GM18951 (cell line): ENCODE results near the gene ZNF576.
A peak's percentile ranks its signal among the peaks of the same experiment; 100 is the strongest.

Source experiments
- POLR2A ChIP-seq: IDR thresholded peaks from 4 replicates; pipeline ENCODE4 v1.6.1; 2011; ENCODE audit warnings: mild to moderate bottlenecking; ENCODE audit not compliant: insufficient read length, insufficient read depth; ENCODE audit errors: extremely low read depth
- in situ Hi-C: fragments of 300-500 bp; cut with MboI; formaldehyde crosslinking; loops from one replicate; pipeline ENCODE4 v1.12.0; 2022; ENCODE audit warnings: low sequenced_read_pairs, mixed read lengths, inconsistent platforms; ENCODE audit not compliant: unreplicated experiment

Gene ZNF576

DNA sequence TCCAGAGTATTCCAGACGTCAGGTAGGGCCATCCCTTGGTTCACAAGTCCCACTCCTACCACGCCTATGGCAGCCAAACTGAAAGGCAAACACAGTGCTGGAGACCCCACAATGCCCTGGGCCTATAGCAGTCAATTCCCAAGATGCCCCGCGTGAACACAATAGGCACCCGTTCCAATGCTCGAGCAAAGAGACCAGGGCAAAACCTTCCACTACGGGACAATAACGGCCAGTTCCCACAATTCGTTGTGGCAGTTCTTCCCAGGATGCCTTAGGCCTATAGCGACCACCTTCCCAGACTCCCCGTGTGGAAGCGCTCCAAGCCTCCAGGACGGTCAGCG is 22.5 kb downstream of the ZNF576 start:
- in situ Hi-C loops: no loop called here
- TF ChIP-seq POLR2A: no peak

DNA sequence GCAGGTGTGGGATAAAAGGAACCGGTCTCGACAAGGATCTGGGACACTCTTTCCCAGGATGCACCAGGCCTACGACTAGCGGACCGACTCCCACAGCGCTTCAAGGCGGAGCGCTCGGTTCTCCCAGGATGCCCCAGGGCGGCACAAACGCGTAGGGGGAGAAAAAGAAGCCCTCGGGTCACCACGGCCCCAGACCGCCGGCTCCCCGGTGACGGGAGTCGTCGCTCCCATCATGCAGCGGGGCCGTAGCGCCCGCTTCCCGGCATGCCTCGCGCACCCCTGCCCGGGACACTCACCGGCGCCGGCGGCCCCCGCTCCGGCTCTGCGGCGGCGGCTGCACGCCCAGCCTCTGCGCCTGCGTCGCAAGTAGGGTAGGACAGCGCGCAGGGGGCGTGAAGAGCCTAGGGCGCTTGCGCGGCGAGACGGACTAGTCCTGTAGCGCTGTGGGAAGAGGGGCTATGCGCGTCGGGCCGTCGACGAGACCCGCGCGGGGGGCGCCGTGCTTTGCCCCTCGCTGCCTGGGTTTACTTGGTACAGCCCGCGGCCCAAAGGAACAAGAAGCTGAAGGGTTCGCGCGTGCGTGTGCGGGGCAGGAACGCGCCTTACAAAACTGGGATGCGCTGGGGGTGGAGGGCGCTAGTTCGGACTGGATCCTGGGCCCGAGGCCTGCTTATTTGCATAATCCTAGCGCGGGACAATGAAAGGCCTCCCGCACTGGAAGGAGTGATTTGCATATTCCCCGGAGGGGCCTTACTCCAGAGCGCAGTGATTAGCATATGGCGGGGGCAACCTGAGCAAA is 23.1 kb downstream of the ZNF576 start, which contains the start of gene ZNF428:
Gene ZNF428, minus strand, starts transcription at position 368 of the 799 bp plus-strand sequence. CDS start 5,325 bp downstream, outside the sequence.
- peak; percentile 91 for TF ChIP-seq POLR2A
- in situ Hi-C loops: no loop called here

DNA sequence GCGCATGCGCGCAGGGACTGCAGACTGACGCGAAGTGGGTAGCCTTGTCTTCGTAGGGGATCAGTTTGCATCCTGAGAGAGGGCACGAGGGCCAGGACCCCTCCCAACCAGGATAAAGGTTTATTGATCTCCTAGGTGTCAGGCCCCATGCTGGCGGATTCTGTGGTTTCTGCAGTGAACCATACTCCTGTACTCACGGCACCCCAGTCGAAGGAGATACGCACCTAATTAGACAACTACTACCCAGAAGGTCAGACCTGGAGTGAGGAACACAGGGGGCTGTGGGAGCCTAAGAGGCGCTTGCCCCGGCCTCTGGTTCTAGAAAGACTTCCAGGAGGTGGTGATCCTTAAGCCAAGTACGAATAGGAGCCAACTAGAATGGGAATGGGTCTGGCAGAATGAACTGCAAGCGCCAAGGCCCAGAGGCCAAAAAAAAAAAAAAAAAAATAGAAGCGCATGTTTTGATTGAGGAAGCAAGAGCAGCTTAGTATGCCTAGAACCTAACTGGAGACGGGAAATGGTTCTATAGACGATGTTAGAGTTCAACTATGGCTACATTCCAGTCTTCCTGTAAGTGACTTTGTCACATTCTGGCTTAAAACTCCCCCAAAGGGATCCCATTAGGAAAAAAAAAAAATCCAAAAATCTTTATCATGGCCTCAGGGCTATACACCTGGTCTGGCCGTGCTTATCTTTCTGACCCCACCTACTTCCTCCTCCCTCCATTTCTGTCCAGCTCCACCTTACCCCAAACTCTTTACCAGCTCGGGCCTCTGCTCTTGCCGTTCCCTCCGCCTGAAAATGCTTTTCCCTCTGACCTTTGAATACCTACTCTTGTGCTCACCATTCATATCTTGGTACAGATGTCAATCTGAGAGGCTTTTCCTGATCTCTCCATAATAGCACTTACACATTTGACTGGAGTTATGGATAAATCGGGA is 23.9 kb downstream of the ZNF576 start:
- in situ Hi-C loops: no loop called here
- no peak for TF ChIP-seq POLR2A

DNA sequence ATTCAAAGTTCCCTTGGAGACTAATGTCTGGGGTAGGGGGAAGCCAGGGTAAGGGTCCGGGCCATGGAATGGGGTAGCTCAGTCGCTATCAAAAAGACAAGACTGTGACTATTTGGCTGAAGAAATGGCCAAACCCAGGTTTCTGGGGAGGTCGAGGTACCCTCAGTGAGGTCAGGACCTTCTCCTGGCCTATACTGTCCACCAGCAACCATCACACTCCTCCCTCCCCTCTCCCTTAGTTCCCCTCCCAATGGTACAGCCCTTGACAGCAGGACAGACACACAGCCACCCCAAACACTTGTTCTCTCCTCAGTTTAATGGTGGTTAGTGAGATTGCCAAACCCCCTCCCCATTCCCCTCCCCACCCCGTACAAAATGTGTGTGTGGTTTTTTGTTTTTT is 25.7 kb downstream of the ZNF576 start:
- in situ Hi-C loops: no loop called here
- TF ChIP-seq POLR2A: no peak

DNA sequence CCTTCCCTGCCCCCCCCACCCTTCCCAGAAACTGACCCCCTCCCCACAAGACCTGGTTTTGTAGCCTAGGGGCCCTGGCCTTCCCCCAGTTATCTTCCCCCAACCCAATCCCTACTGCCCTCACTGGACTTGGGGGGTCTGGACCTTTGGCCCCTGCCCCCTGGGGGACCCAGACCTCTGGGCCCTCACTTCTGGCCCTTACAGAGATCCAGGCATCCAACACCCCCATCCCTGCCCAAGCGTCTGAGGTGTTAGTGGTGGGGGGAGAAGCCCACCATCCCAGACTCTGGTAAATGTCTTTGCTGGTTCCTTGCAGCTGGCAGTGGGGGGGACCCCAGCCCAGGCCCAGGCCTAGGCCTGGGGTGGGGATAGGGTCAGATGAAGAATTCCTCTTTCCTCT is 26.6 kb downstream of the ZNF576 start:
- TF ChIP-seq POLR2A: no peak
- in situ Hi-C loops: no loop called here

GRCh38 chr19:43623889-43624670 is 27.7 kb downstream of the ZNF576 start:
- no peak for TF ChIP-seq POLR2A
- in situ Hi-C loops: no loop called here

DNA sequence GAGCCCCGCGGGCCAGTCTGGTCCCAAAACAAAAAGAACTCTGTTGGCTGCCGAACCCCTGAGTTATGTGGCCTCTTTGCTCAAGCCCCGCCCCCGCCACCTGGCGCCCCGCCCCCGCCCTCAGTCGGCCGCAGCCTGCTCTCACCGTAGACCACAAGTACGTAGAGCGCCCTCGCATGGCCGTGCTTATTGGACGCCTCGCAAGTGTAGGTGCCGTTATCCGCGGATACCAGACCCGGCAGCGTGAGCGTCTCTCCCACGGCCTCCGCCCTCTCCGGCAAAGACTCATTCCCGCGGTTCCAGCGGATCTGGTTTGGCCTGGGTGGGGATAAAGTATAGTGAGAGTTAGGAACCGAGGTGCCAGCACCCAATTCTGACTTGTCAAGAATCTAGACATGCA is 28.5 kb downstream of the ZNF576 start:
- no peak for TF ChIP-seq POLR2A

DNA sequence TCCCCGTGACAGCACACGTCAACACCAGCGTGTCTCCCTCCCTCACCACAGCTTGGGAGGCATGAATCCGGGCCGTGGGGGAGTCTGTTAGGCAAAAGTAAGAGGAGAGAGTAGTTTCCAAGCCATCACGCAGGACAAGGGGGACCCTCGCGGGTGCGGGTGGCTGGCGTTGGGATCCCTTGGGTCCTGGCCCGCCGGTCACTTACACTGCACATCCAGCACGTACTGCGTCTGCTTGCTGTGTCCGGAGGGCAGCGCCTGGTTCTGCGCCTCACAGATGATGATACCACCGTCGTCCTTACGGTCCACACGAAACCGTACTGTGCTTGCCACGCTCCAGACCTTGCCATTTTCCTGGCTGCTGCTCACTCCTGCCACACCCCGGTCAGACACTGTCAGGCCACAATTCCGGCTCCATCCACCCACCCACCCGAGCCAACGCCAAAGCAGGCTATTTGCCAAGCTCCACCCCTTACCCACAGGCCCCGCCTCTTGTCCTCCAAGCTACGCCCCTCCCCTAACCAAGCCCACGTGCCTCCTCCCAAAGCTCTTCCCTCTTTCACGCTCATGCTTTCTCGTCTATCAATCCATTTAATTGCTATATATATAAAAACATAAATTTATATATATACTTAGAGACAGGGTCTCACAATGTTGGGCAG is 29.7 kb downstream of the ZNF576 start:
- in situ Hi-C loops: no loop called here
- TF ChIP-seq POLR2A: no peak

More for the DNA sequence above, 28.5 kb downstream of the ZNF576 start:
- in situ Hi-C loops: no loop called here

GRCh38 chr19:43626838-43627237 is 30.4 kb downstream of the ZNF576 start:
- no peak for TF ChIP-seq POLR2A
- in situ Hi-C loops: no loop called here

DNA sequence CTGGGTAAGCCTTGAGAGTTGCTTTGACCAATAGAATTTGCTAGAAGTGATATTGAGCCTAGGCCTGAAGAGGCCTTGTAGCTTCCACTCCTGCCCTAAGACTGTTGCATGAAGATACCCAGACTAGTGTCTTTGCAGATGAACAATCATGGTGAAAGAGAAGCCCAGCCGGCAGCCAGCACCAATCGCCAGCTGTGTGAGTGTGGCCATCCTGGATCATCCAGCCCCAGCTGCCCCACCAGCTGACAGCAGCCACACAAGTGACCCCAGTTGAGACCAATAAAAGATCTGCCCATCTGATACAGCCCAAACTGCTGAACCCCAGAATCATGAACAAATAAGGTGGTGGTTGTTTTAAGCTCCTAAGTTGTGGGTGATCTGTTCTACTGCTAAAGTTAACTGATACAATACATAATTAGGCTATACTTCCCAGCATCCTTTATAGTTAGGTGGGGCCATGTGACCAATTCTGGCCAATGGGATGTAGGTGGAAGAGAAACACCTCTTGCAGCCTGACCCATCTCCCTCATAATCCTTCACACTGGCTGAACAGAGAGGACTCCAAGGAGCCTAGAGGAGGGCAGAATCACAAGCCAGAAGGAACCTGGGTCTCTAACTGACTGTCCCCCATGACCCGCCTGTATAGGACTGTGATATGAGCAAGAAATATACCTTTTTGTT is 32.4 kb downstream of the ZNF576 start:
- in situ Hi-C loops: no loop called here
- no peak for TF ChIP-seq POLR2A

DNA sequence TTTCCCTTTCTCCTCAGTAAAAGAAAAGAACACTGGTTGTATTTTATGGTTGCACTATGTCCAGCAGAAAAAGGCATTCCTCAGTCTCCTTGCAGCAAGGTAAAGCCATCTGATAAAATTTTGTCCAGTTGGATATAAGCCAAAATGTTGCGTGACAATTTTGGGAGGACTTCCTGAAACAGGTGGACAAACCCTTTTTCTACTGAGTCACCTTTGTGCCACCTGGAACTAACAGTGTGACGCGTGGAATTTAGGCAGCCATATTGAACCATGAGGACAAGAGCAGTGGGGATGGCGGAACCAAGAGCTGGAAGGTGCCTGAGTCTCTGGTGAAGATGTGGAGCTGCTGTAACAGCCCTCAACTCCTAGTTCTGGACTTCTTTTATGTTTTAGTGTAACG is 35.1 kb downstream of the ZNF576 start:
- in situ Hi-C loops: no loop called here
- no peak for TF ChIP-seq POLR2A

GRCh38 chr19:43633520-43633919 is 37.1 kb downstream of the ZNF576 start:
- no peak for TF ChIP-seq POLR2A
- in situ Hi-C loops: no loop called here

- TF ChIP-seq POLR2A: no peak
- in situ Hi-C loops: no loop called here
These were observed 37.7 kb downstream of the ZNF576 start for GRCh38 chr19:43634068-43634467.
